K562 (cell line): Measurements from ENCODE around the gene SLC16A9. TPM values are rescaled to one million over a fixed set of nuclear protein-coding genes. Genes with fewer than 3 reads are reported as not detected.

Source experiments
- OTX1 ChIP-seq: fragments of 450-650 bp; formaldehyde crosslinking; IDR thresholded peaks from 2 replicates; pipeline ENCODE4 v1.4.0; 2022; ENCODE audit warnings: mild to moderate bottlenecking
- RBM17 ChIP-seq: fragments of 200-400 bp; formaldehyde crosslinking; IDR thresholded peaks from 2 replicates; pipeline ENCODE4 v1.6.1; 2017; ENCODE audit warnings: low read depth, mild to moderate bottlenecking, low read length, borderline replicate concordance
- ZNF174 ChIP-seq: fragments of 250-450 bp; sonication (Bioruptor Pico); IDR thresholded peaks from 2 replicates; pipeline ENCODE4 v1.4.0; 2020; ENCODE audit warnings: mild to moderate bottlenecking
- polyA plus RNA-seq, 8 experiments: library from polyadenylated mRNA; depleted of rRNA in 4 of 8; stranded (reverse) in 5 of 8; unstranded in 3 of 8; fragments of >200 nt; fragmentation: Nextera tagmentation in 2 of 8; fragmentation: Illumina TruSeq in 1 of 8; extraction: Ambion mirVana in 2 of 8; extraction: Trizol in 1 of 8; gene quantifications; 2 replicates each; pipeline versions ENCODE4 v1.2.1 to v1.2.3, GENCODE V29; 2011 to 2014; ENCODE audit warnings: inconsistent platforms in 1 of 8, missing spikeins in 1 of 8
- total RNA-seq, 7 experiments: library from RNA; depleted of rRNA in 6 of 7; stranded (reverse); fragments of >200 nt in 6 of 7; fragmentation: Illumina TruSeq in 2 of 7; extraction: Trizol in 2 of 7; gene quantifications; 2 replicates each; pipeline versions ENCODE4 v1.2.1 to v1.2.3, GENCODE V29; 2011 to 2021; ENCODE audit warnings: low replicate concordance in 1 of 7
- TF ChIP-seq, protein P1 (sequence below): sonication (generic); formaldehyde crosslinking; IDR thresholded peaks from 2 replicates; pipeline ENCODE4 v1.8.0; 2022; ENCODE audit warnings: mild to moderate bottlenecking, missing genetic modification reagents
- TF ChIP-seq, protein P2 (sequence below): IDR thresholded peaks from 2 replicates; pipeline ENCODE4 v1.6.1; 2012; ENCODE audit warnings: low read depth, low read length, improper control_type of control experiment, borderline replicate concordance
- TF ChIP-seq, protein P3 (sequence below): fragments of 250-450 bp; sonication (Bioruptor Pico); IDR thresholded peaks from 2 replicates; pipeline ENCODE4 v1.4.0; 2020; ENCODE audit warnings: mild to moderate bottlenecking, moderate library complexity

Gene SLC16A9
- total and polyA plus RNA-seq, 9 of the 15 experiments (the other 6 are each of a cell fraction or from before 2014, with no cell fraction given) = 0.90 to 6.4 (median 2.1) TPM

DNA sequence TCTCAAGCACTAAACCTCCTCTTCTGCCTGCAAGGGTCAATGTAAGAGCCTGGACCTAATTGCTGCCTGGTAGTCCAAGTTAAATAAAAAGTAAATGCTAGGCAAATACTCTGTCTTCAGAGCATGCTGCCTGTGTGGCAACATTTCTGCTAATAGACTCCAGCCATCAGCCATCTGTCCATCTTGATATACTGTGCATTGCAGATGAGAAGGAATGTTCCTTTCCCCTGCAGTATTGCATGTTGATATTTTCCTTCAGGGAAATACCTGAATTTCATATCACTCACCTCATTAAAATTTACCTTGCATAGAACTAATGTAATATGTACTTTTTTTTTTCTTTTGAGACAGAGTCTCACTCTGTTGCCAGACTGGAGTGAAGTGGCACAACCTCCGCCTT, 87.9 kb downstream of the SLC16A9 start (continued):
- TF ChIP-seq, protein P1, sequence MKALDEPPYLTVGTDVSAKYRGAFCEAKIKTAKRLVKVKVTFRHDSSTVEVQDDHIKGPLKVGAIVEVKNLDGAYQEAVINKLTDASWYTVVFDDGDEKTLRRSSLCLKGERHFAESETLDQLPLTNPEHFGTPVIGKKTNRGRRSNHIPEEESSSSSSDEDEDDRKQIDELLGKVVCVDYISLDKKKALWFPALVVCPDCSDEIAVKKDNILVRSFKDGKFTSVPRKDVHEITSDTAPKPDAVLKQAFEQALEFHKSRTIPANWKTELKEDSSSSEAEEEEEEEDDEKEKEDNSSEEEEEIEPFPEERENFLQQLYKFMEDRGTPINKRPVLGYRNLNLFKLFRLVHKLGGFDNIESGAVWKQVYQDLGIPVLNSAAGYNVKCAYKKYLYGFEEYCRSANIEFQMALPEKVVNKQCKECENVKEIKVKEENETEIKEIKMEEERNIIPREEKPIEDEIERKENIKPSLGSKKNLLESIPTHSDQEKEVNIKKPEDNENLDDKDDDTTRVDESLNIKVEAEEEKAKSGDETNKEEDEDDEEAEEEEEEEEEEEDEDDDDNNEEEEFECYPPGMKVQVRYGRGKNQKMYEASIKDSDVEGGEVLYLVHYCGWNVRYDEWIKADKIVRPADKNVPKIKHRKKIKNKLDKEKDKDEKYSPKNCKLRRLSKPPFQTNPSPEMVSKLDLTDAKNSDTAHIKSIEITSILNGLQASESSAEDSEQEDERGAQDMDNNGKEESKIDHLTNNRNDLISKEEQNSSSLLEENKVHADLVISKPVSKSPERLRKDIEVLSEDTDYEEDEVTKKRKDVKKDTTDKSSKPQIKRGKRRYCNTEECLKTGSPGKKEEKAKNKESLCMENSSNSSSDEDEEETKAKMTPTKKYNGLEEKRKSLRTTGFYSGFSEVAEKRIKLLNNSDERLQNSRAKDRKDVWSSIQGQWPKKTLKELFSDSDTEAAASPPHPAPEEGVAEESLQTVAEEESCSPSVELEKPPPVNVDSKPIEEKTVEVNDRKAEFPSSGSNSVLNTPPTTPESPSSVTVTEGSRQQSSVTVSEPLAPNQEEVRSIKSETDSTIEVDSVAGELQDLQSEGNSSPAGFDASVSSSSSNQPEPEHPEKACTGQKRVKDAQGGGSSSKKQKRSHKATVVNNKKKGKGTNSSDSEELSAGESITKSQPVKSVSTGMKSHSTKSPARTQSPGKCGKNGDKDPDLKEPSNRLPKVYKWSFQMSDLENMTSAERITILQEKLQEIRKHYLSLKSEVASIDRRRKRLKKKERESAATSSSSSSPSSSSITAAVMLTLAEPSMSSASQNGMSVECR (CRISPR knock-in tag) = no peak
- TF ChIP-seq RBM17 = no peak
- TF ChIP-seq, protein P2, sequence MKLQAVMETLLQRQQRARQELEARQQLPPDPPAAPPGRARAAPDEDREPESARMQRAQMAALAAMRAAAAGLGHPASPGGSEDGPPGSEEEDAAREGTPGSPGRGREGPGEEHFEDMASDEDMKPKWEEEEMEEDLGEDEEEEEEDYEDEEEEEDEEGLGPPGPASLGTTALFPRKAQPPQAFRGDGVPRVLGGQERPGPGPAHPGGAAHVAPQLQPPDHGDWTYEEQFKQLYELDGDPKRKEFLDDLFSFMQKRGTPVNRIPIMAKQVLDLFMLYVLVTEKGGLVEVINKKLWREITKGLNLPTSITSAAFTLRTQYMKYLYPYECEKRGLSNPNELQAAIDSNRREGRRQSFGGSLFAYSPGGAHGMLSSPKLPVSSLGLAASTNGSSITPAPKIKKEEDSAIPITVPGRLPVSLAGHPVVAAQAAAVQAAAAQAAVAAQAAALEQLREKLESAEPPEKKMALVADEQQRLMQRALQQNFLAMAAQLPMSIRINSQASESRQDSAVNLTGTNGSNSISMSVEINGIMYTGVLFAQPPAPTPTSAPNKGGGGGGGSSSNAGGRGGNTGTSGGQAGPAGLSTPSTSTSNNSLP = no peak
- TF ChIP-seq ZNF174 (CRISPR knock-in tag) = no peak
- TF ChIP-seq OTX1 = no peak
- TF ChIP-seq, protein P3, sequence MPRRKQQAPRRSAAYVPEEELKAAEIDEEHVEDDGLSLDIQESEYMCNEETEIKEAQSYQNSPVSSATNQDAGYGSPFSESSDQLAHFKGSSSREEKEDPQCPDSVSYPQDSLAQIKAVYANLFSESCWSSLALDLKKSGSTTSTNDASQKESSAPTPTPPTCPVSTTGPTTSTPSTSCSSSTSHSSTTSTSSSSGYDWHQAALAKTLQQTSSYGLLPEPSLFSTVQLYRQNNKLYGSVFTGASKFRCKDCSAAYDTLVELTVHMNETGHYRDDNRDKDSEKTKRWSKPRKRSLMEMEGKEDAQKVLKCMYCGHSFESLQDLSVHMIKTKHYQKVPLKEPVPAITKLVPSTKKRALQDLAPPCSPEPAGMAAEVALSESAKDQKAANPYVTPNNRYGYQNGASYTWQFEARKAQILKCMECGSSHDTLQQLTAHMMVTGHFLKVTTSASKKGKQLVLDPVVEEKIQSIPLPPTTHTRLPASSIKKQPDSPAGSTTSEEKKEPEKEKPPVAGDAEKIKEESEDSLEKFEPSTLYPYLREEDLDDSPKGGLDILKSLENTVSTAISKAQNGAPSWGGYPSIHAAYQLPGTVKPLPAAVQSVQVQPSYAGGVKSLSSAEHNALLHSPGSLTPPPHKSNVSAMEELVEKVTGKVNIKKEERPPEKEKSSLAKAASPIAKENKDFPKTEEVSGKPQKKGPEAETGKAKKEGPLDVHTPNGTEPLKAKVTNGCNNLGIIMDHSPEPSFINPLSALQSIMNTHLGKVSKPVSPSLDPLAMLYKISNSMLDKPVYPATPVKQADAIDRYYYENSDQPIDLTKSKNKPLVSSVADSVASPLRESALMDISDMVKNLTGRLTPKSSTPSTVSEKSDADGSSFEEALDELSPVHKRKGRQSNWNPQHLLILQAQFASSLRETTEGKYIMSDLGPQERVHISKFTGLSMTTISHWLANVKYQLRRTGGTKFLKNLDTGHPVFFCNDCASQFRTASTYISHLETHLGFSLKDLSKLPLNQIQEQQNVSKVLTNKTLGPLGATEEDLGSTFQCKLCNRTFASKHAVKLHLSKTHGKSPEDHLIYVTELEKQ = no peak
